GM21367 (cell line): ENCODE measurements around the gene SPTY2D1.

Experiments
- ATAC-seq: cut with Tn5 transposase; IDR thresholded peaks from one replicate; pipeline ENCODE4 v1.9.1; 2021; ENCODE audit not compliant: unreplicated experiment

SPTY2D1 gene

GRCh38 chr11:18566406-18566805, 67.7 kb downstream of the SPTY2D1 start:
- no peak for ATAC-seq

DNA sequence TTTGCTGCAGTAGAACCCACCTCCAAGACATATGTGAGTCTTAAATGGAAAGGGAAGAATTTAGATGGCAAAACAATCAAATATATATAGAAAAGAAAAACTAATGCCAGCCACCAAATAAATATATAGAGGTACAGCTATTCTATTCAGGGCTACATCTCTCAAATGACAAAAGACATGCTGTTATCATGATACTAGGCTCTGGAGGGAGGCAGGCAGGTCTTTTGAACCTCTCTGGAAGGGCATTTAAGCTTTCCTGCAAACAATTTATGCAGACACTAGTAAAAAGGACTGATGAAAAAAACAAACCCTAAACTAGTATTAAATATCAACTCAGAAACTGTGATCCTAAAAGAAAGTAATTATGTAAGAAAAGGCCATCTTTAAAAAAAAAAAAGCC, 70.0 kb downstream of the SPTY2D1 start:
- no peak for ATAC-seq

GRCh38 chr11:18563090-18563730, 70.9 kb downstream of the SPTY2D1 start:
- no peak for ATAC-seq
